ENCODE measurements around the gene FCRL5. TPM values are rescaled to one million over a fixed set of nuclear protein-coding genes. Genes with fewer than 3 reads are reported as not detected.

FCRL5 gene
- total and polyA plus RNA-seq, 10 of the 15 experiments (the other 5 are each of a cell fraction or from before 2014, with no cell fraction given), result 1.1 to 136 (median 7.0) TPM

DNA sequence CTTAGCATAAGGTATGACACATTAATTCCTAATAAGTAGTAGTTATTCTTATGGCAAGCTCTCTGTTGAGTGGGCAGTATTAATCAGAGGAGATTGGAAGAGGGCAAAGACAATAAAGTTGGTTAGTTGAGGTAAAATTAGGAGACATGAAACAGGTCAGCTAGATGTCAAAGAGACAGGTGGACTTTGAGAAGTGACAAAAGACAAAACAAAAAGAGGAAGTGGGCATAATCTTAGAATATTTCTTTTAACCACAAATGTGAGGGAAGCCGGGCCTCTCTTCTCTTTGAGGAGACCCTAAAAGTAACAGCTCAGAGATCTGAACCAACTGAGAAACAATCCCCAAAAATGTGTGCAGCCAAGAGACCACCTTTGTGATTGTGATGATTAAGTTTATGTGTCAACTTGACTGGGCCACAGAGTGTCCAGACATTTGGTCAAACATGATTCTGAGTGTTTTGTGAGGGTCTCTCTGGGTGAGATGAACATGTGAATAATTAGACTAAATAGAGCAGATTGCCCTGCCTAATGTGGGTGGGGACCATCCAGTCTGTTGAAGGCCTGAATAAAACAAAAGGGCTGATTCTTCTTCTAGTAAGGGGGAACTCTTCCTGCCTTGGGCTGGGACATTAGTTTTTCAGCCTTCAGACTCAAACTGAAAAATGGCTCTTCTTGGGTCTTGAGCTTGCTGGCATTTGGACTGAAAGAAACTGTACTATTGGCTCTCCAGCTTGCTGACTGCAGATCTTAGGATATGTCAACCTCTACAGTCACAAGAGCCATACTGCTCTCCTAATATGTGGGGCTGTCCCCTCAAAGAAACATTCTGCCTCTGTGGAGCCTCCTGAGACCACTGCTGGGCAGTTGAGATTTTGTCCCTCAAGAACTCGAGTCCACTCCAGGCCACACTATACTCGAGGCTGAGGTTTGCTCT, 40.0 kb downstream of the FCRL5 start (continued):
- TF ChIP-seq NFIC (IDR thresholded peaks at IDR 0.05; ENCODE audit: low read depth, low read length) (peak; percentile 94), CHD4 (IDR thresholded peaks at IDR 0.05) (no peak), RELA (IDR thresholded peaks at IDR 0.05; ENCODE audit: borderline replicate concordance, partially characterized antibody) (no peak), YBX1 (IDR thresholded peaks at IDR 0.05) (no peak), PML (IDR thresholded peaks at IDR 0.05; ENCODE audit: low read length) (0 out of 2 replicates have a peak, but pooled peaks have one; percentile 34), RCOR1 (conservative IDR thresholded peaks at IDR 0.05; ENCODE audit: low read depth, low read length) (no peak), MEF2A (IDR thresholded peaks at IDR 0.05; ENCODE audit: insufficient read depth, low read depth, low read length) (peak; percentile 63; the same call in 1 of the 2 replicates), NFYA (IDR thresholded peaks at IDR 0.05; ENCODE audit: borderline replicate concordance, low read depth, low read length) (no peak), TAF1 (IDR thresholded peaks at IDR 0.05; ENCODE audit: borderline replicate concordance, low read depth, low read length) (no peak), POU2F2 (IDR thresholded peaks at IDR 0.05; ENCODE audit: borderline replicate concordance, low read depth, low read length) (peak; percentile 20; the same call in 1 of the 3 replicates), SMAD1 (IDR thresholded peaks at IDR 0.05; ENCODE audit: low read depth, partially characterized antibody) (no peak), JUND (IDR thresholded peaks at IDR 0.05; ENCODE audit: low read depth, low read length) (no peak), PAX8 (IDR thresholded peaks at IDR 0.05) (no peak), NR2C2 (IDR thresholded peaks at IDR 0.05; ENCODE audit: borderline replicate concordance, control insufficient read depth, insufficient read length, low read depth) (no peak), SPI1 (IDR thresholded peaks at IDR 0.05; ENCODE audit: borderline replicate concordance, insufficient read depth, low read depth, low read length) (peak; percentile 100)
- TF ChIP-seq, protein P1, sequence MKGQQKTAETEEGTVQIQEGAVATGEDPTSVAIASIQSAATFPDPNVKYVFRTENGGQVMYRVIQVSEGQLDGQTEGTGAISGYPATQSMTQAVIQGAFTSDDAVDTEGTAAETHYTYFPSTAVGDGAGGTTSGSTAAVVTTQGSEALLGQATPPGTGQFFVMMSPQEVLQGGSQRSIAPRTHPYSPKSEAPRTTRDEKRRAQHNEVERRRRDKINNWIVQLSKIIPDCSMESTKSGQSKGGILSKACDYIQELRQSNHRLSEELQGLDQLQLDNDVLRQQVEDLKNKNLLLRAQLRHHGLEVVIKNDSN (IDR thresholded peaks at IDR 0.05; ENCODE audit: borderline replicate concordance, extremely low read length, insufficient read depth, low read depth, low read length), result no peak
- TF ChIP-seq, protein P2, sequence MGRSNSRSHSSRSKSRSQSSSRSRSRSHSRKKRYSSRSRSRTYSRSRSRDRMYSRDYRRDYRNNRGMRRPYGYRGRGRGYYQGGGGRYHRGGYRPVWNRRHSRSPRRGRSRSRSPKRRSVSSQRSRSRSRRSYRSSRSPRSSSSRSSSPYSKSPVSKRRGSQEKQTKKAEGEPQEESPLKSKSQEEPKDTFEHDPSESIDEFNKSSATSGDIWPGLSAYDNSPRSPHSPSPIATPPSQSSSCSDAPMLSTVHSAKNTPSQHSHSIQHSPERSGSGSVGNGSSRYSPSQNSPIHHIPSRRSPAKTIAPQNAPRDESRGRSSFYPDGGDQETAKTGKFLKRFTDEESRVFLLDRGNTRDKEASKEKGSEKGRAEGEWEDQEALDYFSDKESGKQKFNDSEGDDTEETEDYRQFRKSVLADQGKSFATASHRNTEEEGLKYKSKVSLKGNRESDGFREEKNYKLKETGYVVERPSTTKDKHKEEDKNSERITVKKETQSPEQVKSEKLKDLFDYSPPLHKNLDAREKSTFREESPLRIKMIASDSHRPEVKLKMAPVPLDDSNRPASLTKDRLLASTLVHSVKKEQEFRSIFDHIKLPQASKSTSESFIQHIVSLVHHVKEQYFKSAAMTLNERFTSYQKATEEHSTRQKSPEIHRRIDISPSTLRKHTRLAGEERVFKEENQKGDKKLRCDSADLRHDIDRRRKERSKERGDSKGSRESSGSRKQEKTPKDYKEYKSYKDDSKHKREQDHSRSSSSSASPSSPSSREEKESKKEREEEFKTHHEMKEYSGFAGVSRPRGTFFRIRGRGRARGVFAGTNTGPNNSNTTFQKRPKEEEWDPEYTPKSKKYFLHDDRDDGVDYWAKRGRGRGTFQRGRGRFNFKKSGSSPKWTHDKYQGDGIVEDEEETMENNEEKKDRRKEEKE (IDR thresholded peaks at IDR 0.05), result no peak
- TF ChIP-seq, protein P3, sequence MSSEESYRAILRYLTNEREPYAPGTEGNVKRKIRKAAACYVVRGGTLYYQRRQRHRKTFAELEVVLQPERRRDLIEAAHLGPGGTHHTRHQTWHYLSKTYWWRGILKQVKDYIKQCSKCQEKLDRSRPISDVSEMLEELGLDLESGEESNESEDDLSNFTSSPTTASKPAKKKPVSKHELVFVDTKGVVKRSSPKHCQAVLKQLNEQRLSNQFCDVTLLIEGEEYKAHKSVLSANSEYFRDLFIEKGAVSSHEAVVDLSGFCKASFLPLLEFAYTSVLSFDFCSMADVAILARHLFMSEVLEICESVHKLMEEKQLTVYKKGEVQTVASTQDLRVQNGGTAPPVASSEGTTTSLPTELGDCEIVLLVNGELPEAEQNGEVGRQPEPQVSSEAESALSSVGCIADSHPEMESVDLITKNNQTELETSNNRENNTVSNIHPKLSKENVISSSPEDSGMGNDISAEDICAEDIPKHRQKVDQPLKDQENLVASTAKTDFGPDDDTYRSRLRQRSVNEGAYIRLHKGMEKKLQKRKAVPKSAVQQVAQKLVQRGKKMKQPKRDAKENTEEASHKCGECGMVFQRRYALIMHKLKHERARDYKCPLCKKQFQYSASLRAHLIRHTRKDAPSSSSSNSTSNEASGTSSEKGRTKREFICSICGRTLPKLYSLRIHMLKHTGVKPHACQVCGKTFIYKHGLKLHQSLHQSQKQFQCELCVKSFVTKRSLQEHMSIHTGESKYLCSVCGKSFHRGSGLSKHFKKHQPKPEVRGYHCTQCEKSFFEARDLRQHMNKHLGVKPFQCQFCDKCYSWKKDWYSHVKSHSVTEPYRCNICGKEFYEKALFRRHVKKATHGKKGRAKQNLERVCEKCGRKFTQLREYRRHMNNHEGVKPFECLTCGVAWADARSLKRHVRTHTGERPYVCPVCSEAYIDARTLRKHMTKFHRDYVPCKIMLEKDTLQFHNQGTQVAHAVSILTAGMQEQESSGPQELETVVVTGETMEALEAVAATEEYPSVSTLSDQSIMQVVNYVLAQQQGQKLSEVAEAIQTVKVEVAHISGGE (CRISPR knock-in tag; IDR thresholded peaks at IDR 0.05), result no peak
- TF ChIP-seq, protein P4, sequence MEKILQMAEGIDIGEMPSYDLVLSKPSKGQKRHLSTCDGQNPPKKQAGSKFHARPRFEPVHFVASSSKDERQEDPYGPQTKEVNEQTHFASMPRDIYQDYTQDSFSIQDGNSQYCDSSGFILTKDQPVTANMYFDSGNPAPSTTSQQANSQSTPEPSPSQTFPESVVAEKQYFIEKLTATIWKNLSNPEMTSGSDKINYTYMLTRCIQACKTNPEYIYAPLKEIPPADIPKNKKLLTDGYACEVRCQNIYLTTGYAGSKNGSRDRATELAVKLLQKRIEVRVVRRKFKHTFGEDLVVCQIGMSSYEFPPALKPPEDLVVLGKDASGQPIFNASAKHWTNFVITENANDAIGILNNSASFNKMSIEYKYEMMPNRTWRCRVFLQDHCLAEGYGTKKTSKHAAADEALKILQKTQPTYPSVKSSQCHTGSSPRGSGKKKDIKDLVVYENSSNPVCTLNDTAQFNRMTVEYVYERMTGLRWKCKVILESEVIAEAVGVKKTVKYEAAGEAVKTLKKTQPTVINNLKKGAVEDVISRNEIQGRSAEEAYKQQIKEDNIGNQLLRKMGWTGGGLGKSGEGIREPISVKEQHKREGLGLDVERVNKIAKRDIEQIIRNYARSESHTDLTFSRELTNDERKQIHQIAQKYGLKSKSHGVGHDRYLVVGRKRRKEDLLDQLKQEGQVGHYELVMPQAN (conservative IDR thresholded peaks at IDR 0.05), result no peak; the same call in 1 of the 2 replicates

Measured in GM12878 (cell line).